OCI-LY3 (cell line): Measurements from ENCODE around the gene DLGAP3.

ENCODE experiments used
- H2AFZ ChIP-seq: fragments of 200-600, 300-600 bp; shearing (Covaris generic); 2 replicates; pipeline ENCODE4 v1.6.0; 2014; ENCODE audit warnings: antibody characterized with exemption, low read depth, low read length
- H3K27ac ChIP-seq: fragments of 200-600, 300-600 bp; sonication (generic); 2 replicates; pipeline ENCODE4 v1.5.1; 2014; ENCODE audit warnings: mild to moderate bottlenecking, low read length, moderate library complexity, mixed read lengths
- H3K27me3 ChIP-seq: fragments of 200-600, 300-600 bp; sonication (generic); 2 replicates; pipeline ENCODE4 v1.6.1; 2014; ENCODE audit warnings: low read depth, low read length, mixed read lengths
- H3K36me3 ChIP-seq: fragments of 200-600, 300-600 bp; sonication (generic); replicated peaks from 2 replicates; pipeline ENCODE3; 2014; ENCODE audit warnings: low read depth, low read length, mixed read lengths
- H3K4me1 ChIP-seq: fragments of 300-600, 200-600 bp; sonication (generic); 2 replicates; pipeline ENCODE4 v1.6.1; 2014; ENCODE audit warnings: low read length, mixed read lengths
- H3K4me2 ChIP-seq: fragments of 200-600, 300-600 bp; sonication (generic); 2 replicates; pipeline ENCODE4 v1.6.1; 2014; ENCODE audit warnings: low read length, mixed read lengths
- H3K4me3 ChIP-seq: fragments of 300-600, 200-600 bp; sonication (generic); 2 replicates; pipeline ENCODE4 v1.5.1; 2014; ENCODE audit warnings: antibody characterized with exemption, mild to moderate bottlenecking, low read length, moderate library complexity
- H3K79me2 ChIP-seq: fragments of 300-600, 200-600 bp; shearing (Covaris generic); 2 replicates; pipeline ENCODE4 v1.6.1; 2014; ENCODE audit warnings: mild to moderate bottlenecking, low read length, mixed read lengths
- H3K9ac ChIP-seq: fragments of 300-600, 200-600 bp; shearing (Covaris generic); 2 replicates; pipeline ENCODE4 v1.6.0; 2014; ENCODE audit warnings: mild to moderate bottlenecking, low read length, moderate library complexity
- H3K9me3 ChIP-seq: fragments of 200-600, 300-600 bp; shearing (Covaris generic); 2 replicates; pipeline ENCODE4 v1.6.1; 2014; ENCODE audit warnings: low read length, mixed read lengths; ENCODE audit not compliant: insufficient read depth
- H4K20me1 ChIP-seq: fragments of 200-600, 300-600 bp; sonication (generic); 2 replicates; pipeline ENCODE4 v1.6.1; 2016; ENCODE audit warnings: low read length, mixed read lengths; ENCODE audit not compliant: insufficient read depth
- EZH2phosphoT487 ChIP-seq: fragments of 200-600 bp; shearing (Covaris generic); IDR thresholded peaks from 2 replicates; pipeline ENCODE4 v1.6.1; 2018; ENCODE audit warnings: antibody characterized with exemption, mixed run types, low read depth
- TF ChIP-seq, protein P1 (sequence below): fragments of 200-600, 300-600 bp; sonication (generic); IDR thresholded peaks from 2 replicates; pipeline ENCODE4 v1.5.1; 2014; ENCODE audit warnings: antibody characterized with exemption, low read length, low read depth

Gene DLGAP3

DNA sequence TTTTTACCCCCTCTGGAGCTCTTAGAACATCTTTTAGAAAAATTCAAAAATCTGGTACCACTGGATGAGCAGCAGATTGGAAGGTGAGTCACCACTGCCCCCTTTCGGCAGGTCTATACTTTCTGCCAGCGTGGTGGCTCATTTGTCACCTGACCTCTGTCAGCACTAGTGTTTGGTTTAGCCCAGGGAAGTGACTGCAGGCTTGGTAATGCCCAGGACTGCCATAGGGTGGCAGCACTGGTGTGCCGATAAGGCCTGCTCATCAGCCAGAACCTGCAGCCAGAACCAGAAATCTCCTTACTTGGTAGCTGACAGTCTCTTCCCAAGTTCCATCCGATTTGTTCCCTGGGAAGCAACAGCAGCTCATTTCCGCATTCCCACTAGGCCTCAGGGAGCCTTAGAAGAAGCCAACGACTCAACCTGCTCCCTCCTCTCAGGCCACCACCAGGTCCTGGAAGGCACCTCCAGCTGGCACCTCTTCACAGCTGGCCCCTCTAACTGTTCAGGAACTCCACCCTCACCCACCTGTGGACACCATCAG lies 76.7 kb downstream of the DLGAP3 start:
- Histone ChIP-seq H3K4me3 (no peak overlapping the region), H3K27me3 (no peaks in the 10 kb centered on the region), H3K27ac (0 out of 2 replicates have a peak overlapping the region, but pooled peaks have one; percentile 12), H3K79me2 (peaks cover 28% of the 10 kb centered on the region), H3K36me3 (peaks cover 10% of the 10 kb centered on the region), H2AFZ (no peak overlapping the region), H3K4me2 (no peak overlapping the region), H3K9ac (no peak overlapping the region), H3K4me1 (no peaks in the 10 kb centered on the region), H3K9me3 (no peaks in the 10 kb centered on the region), H4K20me1 (no peaks in the 10 kb centered on the region)
- TF ChIP-seq EZH2phosphoT487 = no peak
- TF ChIP-seq, protein P1, sequence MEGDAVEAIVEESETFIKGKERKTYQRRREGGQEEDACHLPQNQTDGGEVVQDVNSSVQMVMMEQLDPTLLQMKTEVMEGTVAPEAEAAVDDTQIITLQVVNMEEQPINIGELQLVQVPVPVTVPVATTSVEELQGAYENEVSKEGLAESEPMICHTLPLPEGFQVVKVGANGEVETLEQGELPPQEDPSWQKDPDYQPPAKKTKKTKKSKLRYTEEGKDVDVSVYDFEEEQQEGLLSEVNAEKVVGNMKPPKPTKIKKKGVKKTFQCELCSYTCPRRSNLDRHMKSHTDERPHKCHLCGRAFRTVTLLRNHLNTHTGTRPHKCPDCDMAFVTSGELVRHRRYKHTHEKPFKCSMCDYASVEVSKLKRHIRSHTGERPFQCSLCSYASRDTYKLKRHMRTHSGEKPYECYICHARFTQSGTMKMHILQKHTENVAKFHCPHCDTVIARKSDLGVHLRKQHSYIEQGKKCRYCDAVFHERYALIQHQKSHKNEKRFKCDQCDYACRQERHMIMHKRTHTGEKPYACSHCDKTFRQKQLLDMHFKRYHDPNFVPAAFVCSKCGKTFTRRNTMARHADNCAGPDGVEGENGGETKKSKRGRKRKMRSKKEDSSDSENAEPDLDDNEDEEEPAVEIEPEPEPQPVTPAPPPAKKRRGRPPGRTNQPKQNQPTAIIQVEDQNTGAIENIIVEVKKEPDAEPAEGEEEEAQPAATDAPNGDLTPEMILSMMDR = peak; percentile 86

DNA sequence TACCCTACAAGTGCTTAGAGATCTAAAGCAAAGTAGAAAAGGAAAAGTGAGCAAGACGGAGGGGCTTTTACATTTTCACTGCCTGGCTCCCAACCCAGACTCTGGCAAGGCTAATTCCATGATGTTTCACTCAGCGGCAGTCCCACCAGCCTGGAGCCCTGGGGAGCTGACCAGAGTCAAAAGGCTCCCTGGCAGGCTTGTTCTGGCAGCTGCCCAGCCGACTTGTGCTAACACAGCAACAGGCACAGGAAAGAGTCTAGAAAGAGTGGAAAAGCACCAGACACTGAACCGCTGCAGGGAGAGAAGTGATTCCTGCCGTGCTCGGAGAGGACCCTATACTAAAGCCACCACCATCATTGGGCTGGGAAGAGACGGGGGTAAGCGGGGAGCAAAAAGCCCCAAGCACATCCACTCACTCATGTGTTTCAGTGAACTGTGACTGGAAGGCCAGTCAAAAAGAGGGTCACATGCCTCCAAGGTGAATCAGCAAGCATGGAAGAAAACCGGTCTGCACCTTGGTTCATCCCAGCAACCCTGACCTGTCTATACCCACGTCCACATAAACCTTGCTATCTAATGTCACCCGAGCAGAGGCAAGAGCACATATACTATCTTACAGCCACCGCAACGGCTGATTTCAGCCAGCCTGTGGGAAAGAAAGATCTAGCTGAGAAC lies 77.9 kb downstream of the DLGAP3 start:
- H3K9me3 ChIP-seq = no peaks in the 10 kb centered on the region
- no peaks in the 10 kb centered on the region for H4K20me1 ChIP-seq
- no peaks in the 10 kb centered on the region for H3K4me1 ChIP-seq
- H3K4me3 ChIP-seq = no peak overlapping the region
- no peak overlapping the region for H3K27ac ChIP-seq
- peaks cover 10% of the 10 kb centered on the region for H3K36me3 ChIP-seq
- H3K79me2 ChIP-seq = peaks cover 18% of the 10 kb centered on the region
- H2AFZ ChIP-seq = no peak overlapping the region
- H3K4me2 ChIP-seq = no peak overlapping the region
- H3K9ac ChIP-seq = no peak overlapping the region
- H3K27me3 ChIP-seq = no peaks in the 10 kb centered on the region
- no peak for TF ChIP-seq EZH2phosphoT487

DNA sequence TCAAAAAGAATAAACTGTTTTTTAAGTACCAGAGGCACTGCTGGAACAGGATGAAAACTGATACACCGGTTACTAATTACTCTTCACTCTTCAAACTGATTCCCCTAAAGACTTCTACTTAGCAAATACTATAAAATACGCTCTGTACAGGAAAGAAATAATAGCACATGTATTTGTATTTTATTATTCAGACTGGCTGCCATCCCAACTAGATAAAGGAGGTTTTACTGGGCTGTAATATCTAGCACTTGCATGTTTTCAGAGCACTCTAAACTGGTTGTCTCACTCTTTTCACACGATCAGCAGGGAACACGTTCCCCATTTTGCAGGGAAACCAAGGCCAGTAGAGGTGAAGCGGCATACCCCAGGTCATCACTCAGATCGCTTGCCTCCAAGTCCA lies 79.1 kb downstream of the DLGAP3 start:
- no peak overlapping the region for H3K27ac ChIP-seq
- H3K4me3 ChIP-seq = no peak overlapping the region
- H3K4me1 ChIP-seq = no peaks in the 10 kb centered on the region
- peaks cover 6% of the 10 kb centered on the region for H3K36me3 ChIP-seq
- no peaks in the 10 kb centered on the region for H3K9me3 ChIP-seq
- H3K79me2 ChIP-seq = peaks cover 9% of the 10 kb centered on the region; the same call in 1 of the 2 replicates
- H2AFZ ChIP-seq = no peak overlapping the region
- H4K20me1 ChIP-seq = no peaks in the 10 kb centered on the region
- no peak overlapping the region for H3K9ac ChIP-seq
- H3K4me2 ChIP-seq = no peak overlapping the region
- H3K27me3 ChIP-seq = no peaks in the 10 kb centered on the region
- TF ChIP-seq, protein P1 = no peak
- TF ChIP-seq EZH2phosphoT487 = no peak

DNA sequence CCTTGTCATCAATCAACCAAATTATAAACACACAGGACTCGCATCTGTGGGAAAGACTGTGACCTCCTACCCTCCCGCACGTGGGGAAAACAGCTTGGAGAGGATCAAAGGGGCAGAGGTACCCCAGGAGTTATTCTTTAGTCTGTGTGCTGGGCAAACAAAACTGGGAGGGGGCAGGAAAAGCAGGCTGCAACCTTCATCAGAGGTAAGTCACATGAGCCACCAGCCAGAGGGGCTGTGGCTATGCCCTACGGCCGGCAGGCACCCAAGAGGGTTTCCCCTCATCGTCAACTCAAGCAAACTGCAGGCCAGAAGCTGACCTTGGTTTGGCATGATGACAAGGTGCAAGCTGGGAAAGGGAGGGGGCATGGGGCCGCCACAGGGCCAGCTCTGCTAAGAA lies 82.4 kb downstream of the DLGAP3 start:
- Histone ChIP-seq H3K9me3 (no peaks in the 10 kb centered on the region), H3K4me1 (no peaks in the 10 kb centered on the region), H3K27ac (no peak overlapping the region), H3K36me3 (peaks cover 4% of the 10 kb centered on the region), H3K4me3 (no peak overlapping the region), H3K27me3 (no peaks in the 10 kb centered on the region), H3K9ac (no peak overlapping the region), H2AFZ (no peak overlapping the region), H4K20me1 (no peaks in the 10 kb centered on the region), H3K79me2 (peaks cover 8% of the 10 kb centered on the region; the same call in 1 of the 2 replicates), H3K4me2 (no peak overlapping the region)
- no peak for TF ChIP-seq EZH2phosphoT487
- TF ChIP-seq, protein P1 = no peak
